Hypothalamus (tissue), 51 donors: ENCODE results near the gene TEPSIN.

Experiments used
- DNase-seq, 51 donors: peaks; one replicate each; lab custom pipeline; 2025; lab: John Stamatoyannopoulos, UW

The TEPSIN gene

GRCh38 chr17:81200695-81201580, 37.9 kb downstream of the TEPSIN start:
- peak in 29 of 51 donors; percentile 4 to 68 (median 32) for DNase-seq

- no peak for DNase-seq
Observed at GRCh38 chr17:81200201-81200600, 38.7 kb downstream of the TEPSIN start.

GRCh38 chr17:81199482-81199830, 39.4 kb downstream of the TEPSIN start:
- DNase-seq: no peak

GRCh38 chr17:81198826-81199481, 39.9 kb downstream of the TEPSIN start:
- no peak for DNase-seq

- no peak for DNase-seq
Observed at GRCh38 chr17:81197831-81198490, 40.9 kb downstream of the TEPSIN start.

- DNase-seq: no peak
Observed at GRCh38 chr17:81197409-81197795, 41.5 kb downstream of the TEPSIN start.

GRCh38 chr17:81196505-81197408, 42.1 kb downstream of the TEPSIN start:
- DNase-seq: no peak

- DNase-seq: no peak
Observed at GRCh38 chr17:81195941-81196495, 42.8 kb downstream of the TEPSIN start.

GRCh38 chr17:81194941-81195901, 43.6 kb downstream of the TEPSIN start:
- no peak for DNase-seq

GRCh38 chr17:81194225-81194760, 44.6 kb downstream of the TEPSIN start:
- DNase-seq: no peak

GRCh38 chr17:81193470-81194224, 45.2 kb downstream of the TEPSIN start:
- DNase-seq: no peak

- DNase-seq: no peak
Observed at GRCh38 chr17:81193051-81193410, 45.8 kb downstream of the TEPSIN start.

- DNase-seq: no peak
Observed at GRCh38 chr17:81192386-81193050, 46.3 kb downstream of the TEPSIN start.

GRCh38 chr17:81191646-81192045, 47.2 kb downstream of the TEPSIN start:
- no peak for DNase-seq

GRCh38 chr17:81191116-81191515, 47.7 kb downstream of the TEPSIN start:
- DNase-seq: no peak

- no peak for DNase-seq
Observed at GRCh38 chr17:81190591-81190990, 48.3 kb downstream of the TEPSIN start.
